Measurements from ENCODE around the gene INSRR.

Gene INSRR

DNA sequence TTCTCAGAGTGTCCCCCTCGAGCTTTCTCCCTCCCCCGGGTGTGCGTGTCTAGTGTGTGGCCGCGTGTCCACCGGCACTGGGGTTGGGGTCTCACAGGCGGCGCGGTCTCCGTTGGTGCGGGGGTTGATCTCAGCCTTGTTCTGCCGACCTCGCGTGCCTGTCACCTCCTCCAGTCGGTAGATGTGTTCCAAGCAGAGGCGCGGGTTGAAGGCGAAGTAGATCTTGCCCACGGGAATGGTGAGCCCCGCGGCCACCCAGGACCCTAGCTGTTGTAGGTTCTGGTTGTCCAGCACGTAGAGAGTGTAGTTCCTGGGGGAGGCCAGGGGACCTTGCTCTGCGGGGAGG is 9.8 kb downstream of the INSRR start:
- Histone ChIP-seq H3K9ac (ENCODE audit: low read length) (no peak overlapping the region), H3K4me3 (ENCODE audit: insufficient read depth, low read length, poor library complexity, severe bottlenecking) (no peak overlapping the region), H2AFZ (ENCODE audit: low read depth, low read length, severe bottlenecking) (no peak overlapping the region), H4K20me1 (ENCODE audit: low read depth, low read length) (no peaks in the 10 kb centered on the region), H3K27ac (ENCODE audit: low read depth, low read length) (no peak overlapping the region), H3K27me3 (ENCODE audit: low read length) (no peaks in the 10 kb centered on the region), H3K9me2 (replicated peaks; ENCODE audit: insufficient read depth, low read length) (no peaks in the 10 kb centered on the region), H3F3A (ENCODE audit: insufficient read depth) (no peaks in the 10 kb centered on the region), H3K79me2 (ENCODE audit: insufficient read depth, low read length) (no peaks in the 10 kb centered on the region), H3K9me3 (ENCODE audit: insufficient read depth, low read length) (no peaks in the 10 kb centered on the region), H3K4me2 (ENCODE audit: low read depth, low read length, poor library complexity, severe bottlenecking) (no peak overlapping the region), H3K36me3 (ENCODE audit: low read length) (no peaks in the 10 kb centered on the region)
- TF ChIP-seq, protein P1, sequence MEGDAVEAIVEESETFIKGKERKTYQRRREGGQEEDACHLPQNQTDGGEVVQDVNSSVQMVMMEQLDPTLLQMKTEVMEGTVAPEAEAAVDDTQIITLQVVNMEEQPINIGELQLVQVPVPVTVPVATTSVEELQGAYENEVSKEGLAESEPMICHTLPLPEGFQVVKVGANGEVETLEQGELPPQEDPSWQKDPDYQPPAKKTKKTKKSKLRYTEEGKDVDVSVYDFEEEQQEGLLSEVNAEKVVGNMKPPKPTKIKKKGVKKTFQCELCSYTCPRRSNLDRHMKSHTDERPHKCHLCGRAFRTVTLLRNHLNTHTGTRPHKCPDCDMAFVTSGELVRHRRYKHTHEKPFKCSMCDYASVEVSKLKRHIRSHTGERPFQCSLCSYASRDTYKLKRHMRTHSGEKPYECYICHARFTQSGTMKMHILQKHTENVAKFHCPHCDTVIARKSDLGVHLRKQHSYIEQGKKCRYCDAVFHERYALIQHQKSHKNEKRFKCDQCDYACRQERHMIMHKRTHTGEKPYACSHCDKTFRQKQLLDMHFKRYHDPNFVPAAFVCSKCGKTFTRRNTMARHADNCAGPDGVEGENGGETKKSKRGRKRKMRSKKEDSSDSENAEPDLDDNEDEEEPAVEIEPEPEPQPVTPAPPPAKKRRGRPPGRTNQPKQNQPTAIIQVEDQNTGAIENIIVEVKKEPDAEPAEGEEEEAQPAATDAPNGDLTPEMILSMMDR (IDR thresholded peaks at IDR 0.05; ENCODE audit: insufficient read depth, low read length, poor library complexity, severe bottlenecking) = no peak
- no peak for TF ChIP-seq EZH2phosphoT487 (conservative IDR thresholded peaks at IDR 0.05; ENCODE audit: low read length)

DNA sequence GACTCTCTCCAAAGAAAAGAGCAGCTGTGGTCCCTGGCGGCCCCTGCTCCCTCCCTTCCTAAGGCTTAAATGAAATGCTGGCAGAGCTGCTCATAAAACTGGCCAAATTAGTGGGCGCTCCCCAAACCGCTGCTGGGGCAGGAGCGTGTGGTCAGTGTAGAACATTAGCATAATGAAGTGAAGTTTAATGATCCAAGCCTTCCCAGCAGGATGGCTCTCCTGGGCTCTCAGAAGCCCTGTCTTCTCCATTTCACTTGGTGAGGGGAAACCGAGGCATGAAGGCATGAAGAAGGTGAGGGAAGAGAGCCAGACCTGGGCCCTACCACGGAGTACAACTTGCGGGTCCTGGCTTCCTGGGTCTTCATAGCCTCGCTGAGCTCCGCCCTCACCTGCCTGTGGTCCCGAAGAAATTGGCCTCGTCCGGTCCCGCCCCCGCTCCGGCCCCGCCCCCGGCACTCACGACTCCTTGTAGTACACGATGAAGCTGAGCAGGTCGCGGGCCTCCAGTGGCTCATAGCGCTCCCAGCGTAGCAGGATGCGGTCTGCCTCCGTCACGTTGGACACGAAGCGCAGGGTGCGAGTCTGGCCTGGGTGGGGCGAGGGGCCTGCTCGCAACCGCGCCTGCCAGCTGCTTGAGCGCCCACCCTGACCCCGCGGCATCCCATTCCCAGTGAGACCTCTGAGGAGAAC is 10.3 kb downstream of the INSRR start:
- no peak overlapping the region for H2AFZ ChIP-seq (ENCODE audit: low read depth, low read length, severe bottlenecking)
- H3F3A ChIP-seq (ENCODE audit: insufficient read depth) = no peaks in the 10 kb centered on the region
- H3K9ac ChIP-seq (ENCODE audit: low read length) = no peak overlapping the region
- H3K9me3 ChIP-seq (ENCODE audit: insufficient read depth, low read length) = no peaks in the 10 kb centered on the region
- H3K27me3 ChIP-seq (ENCODE audit: low read length) = no peaks in the 10 kb centered on the region
- H3K79me2 ChIP-seq (ENCODE audit: insufficient read depth, low read length) = no peaks in the 10 kb centered on the region
- H3K27ac ChIP-seq (ENCODE audit: low read depth, low read length) = no peak overlapping the region
- no peak overlapping the region for H3K4me3 ChIP-seq (ENCODE audit: insufficient read depth, low read length, poor library complexity, severe bottlenecking)
- no peaks in the 10 kb centered on the region for H3K36me3 ChIP-seq (ENCODE audit: low read length)
- TF ChIP-seq EZH2phosphoT487 (conservative IDR thresholded peaks at IDR 0.05; ENCODE audit: low read length) = no peak
- TF ChIP-seq, protein P1 (IDR thresholded peaks at IDR 0.05; ENCODE audit: insufficient read depth, low read length, poor library complexity, severe bottlenecking) = no peak
- no peaks in the 10 kb centered on the region for H4K20me1 ChIP-seq (ENCODE audit: low read depth, low read length)
- H3K9me2 ChIP-seq (replicated peaks; ENCODE audit: insufficient read depth, low read length) = no peaks in the 10 kb centered on the region
- no peak overlapping the region for H3K4me2 ChIP-seq (ENCODE audit: low read depth, low read length, poor library complexity, severe bottlenecking)

DNA sequence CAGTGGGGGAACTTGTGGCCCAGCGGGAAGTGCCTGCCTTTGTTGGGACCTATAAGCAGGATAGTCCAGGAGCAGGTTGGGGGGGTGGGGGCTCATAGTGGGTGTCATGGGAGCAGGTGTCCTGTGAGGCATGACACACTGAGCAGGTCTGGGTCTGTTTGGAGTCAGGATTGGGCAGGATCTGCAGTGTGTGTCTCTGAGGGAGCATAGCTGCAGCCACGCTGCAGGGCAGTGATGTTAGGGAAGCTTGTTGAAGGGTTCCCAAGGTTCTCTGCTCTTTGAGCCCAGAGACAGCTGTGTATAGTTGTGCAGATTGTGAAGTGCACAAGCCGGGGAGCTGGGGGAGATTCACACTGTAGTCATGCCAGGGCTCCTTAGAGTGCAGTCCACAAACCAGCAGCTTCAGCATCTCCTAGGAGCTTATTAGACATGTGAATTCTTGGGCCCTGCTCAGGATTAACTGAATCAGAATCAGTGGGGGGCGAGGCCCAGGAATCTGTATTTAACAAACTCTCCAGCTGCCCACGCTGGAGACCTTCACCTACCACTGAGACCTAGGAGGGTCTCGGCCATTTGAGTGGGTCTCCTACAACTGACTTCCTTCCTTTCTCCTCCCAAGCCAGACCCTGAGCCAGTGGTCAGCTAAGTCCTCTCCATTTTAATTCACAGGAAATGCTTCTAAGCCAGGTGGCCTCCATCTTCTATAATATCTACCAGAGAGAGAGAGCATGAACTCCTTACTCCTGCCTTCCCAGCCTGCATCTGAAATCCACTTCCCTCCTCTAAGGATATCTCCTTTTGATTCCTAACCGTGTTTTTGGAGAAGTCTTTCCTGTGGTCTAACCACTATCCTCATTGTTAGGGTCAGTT is 11.1 kb downstream of the INSRR start:
- Histone ChIP-seq H4K20me1 (ENCODE audit: low read depth, low read length) (no peaks in the 10 kb centered on the region), H3K27ac (ENCODE audit: low read depth, low read length) (no peak overlapping the region), H3K79me2 (ENCODE audit: insufficient read depth, low read length) (no peaks in the 10 kb centered on the region), H2AFZ (ENCODE audit: low read depth, low read length, severe bottlenecking) (no peak overlapping the region), H3K9me2 (replicated peaks; ENCODE audit: insufficient read depth, low read length) (no peaks in the 10 kb centered on the region), H3K9ac (ENCODE audit: low read length) (no peak overlapping the region), H3K36me3 (ENCODE audit: low read length) (no peaks in the 10 kb centered on the region), H3F3A (ENCODE audit: insufficient read depth) (no peaks in the 10 kb centered on the region), H3K9me3 (ENCODE audit: insufficient read depth, low read length) (no peaks in the 10 kb centered on the region), H3K27me3 (ENCODE audit: low read length) (no peaks in the 10 kb centered on the region), H3K4me3 (ENCODE audit: insufficient read depth, low read length, poor library complexity, severe bottlenecking) (no peak overlapping the region), H3K4me2 (ENCODE audit: low read depth, low read length, poor library complexity, severe bottlenecking) (no peak overlapping the region)
- TF ChIP-seq, protein P1 (IDR thresholded peaks at IDR 0.05; ENCODE audit: insufficient read depth, low read length, poor library complexity, severe bottlenecking) = no peak
- no peak for TF ChIP-seq EZH2phosphoT487 (conservative IDR thresholded peaks at IDR 0.05; ENCODE audit: low read length)
